ENCODE data around the gene COX7A2L. TPM values are rescaled to one million over a fixed set of nuclear protein-coding genes. Genes with fewer than 3 reads are reported as not detected.

The COX7A2L gene
- total RNA-seq, 2 donors from 2014 or later = 140 to 157 TPM

- Mint-ChIP-seq H3K9me3 (no peaks in the 10 kb centered on the region), H3K4me1 (ENCODE audit: low read depth) (peaks cover 25% of the 10 kb centered on the region), H3K27me3 (ENCODE audit: low read depth) (no peaks in the 10 kb centered on the region), H3K27ac (peak overlapping the region; percentile 77), H3K4me3 (no peak overlapping the region), H3K36me3 (ENCODE audit: insufficient read depth in 2 of 2) (peaks cover 4 to 25% of the 10 kb centered on the region in 2 donors)
- no peak for ATAC-seq (replicated peaks in 1 of 2)
- no peak for DNase-seq
Observed at GRCh38 chr2:42316910-42317309, 44.1 kb downstream of the COX7A2L start.

- no peak for DNase-seq
- H3K36me3 Mint-ChIP-seq (ENCODE audit: insufficient read depth in 2 of 2) = peaks cover 4 to 25% of the 10 kb centered on the region in 2 donors
Observed at GRCh38 chr2:42315844-42316470, 45.1 kb downstream of the COX7A2L start.

GRCh38 chr2:42314892-42315468 lies 46.0 kb downstream of the COX7A2L start:
- H3K4me3 Mint-ChIP-seq = no peak overlapping the region
- H3K36me3 Mint-ChIP-seq (ENCODE audit: insufficient read depth in 2 of 2) = peaks cover 4 to 20% of the 10 kb centered on the region in 2 donors
- ATAC-seq (replicated peaks in 1 of 2) (peak in 1 of 2 donors; percentile 48), DNase-seq (no peak)
- peak overlapping the region; percentile 93 for H3K27ac Mint-ChIP-seq
- H3K9me3 Mint-ChIP-seq = no peaks in the 10 kb centered on the region
- H3K4me1 Mint-ChIP-seq (ENCODE audit: low read depth) = peaks cover 25% of the 10 kb centered on the region
- H3K27me3 Mint-ChIP-seq (ENCODE audit: low read depth) = no peaks in the 10 kb centered on the region

More at GRCh38 chr2:42315844-42316470, 45.1 kb downstream of the COX7A2L start:
- Mint-ChIP-seq H3K9me3 (no peaks in the 10 kb centered on the region), H3K27ac (peak overlapping the region; percentile 77), H3K4me3 (no peak overlapping the region), H3K27me3 (ENCODE audit: low read depth) (no peaks in the 10 kb centered on the region), H3K4me1 (ENCODE audit: low read depth) (peaks cover 25% of the 10 kb centered on the region)
- ATAC-seq (replicated peaks in 1 of 2) = no peak

GRCh38 chr2:42312106-42312505 lies 48.9 kb downstream of the COX7A2L start:
- peaks cover 19% of the 10 kb centered on the region for H3K4me1 Mint-ChIP-seq (ENCODE audit: low read depth)
- H3K9me3 Mint-ChIP-seq = no peaks in the 10 kb centered on the region
- H3K27me3 Mint-ChIP-seq (ENCODE audit: low read depth) = no peaks in the 10 kb centered on the region
- no peak for DNase-seq
- peaks cover 2 to 12% of the 10 kb centered on the region in 2 donors for H3K36me3 Mint-ChIP-seq (ENCODE audit: insufficient read depth in 2 of 2)
- H3K4me3 Mint-ChIP-seq = no peak overlapping the region
- no peak for ATAC-seq (replicated peaks in 1 of 2)
- peak overlapping the region; percentile 33 for H3K27ac Mint-ChIP-seq

GRCh38 chr2:42310007-42310515 lies 51.0 kb downstream of the COX7A2L start:
- peaks cover 14% of the 10 kb centered on the region for H3K4me1 Mint-ChIP-seq (ENCODE audit: low read depth)
- no peak for DNase-seq
- no peak overlapping the region for H3K4me3 Mint-ChIP-seq
- no peak for ATAC-seq (replicated peaks in 1 of 2)
- no peaks in the 10 kb centered on the region for H3K27me3 Mint-ChIP-seq (ENCODE audit: low read depth)
- H3K27ac Mint-ChIP-seq = peak overlapping the region; percentile 81
- peaks cover 4 to 10% of the 10 kb centered on the region in 2 donors for H3K36me3 Mint-ChIP-seq (ENCODE audit: insufficient read depth in 2 of 2)
- H3K9me3 Mint-ChIP-seq = no peaks in the 10 kb centered on the region

- Mint-ChIP-seq H3K27me3 (ENCODE audit: low read depth) (no peaks in the 10 kb centered on the region), H3K4me3 (no peak overlapping the region), H3K36me3 (ENCODE audit: insufficient read depth in 2 of 2) (peaks cover 2 to 6% of the 10 kb centered on the region in 2 donors), H3K9me3 (no peaks in the 10 kb centered on the region), H3K27ac (peak overlapping the region; percentile 81), H3K4me1 (ENCODE audit: low read depth) (peaks cover 7% of the 10 kb centered on the region)
- DNase-seq (no peak), ATAC-seq (replicated peaks in 1 of 2) (peak in 1 of 2 donors; percentile 17)
Observed at GRCh38 chr2:42309366-42309765, 51.7 kb downstream of the COX7A2L start.

- Mint-ChIP-seq H3K9me3 (no peaks in the 10 kb centered on the region), H3K36me3 (ENCODE audit: insufficient read depth in 2 of 2) (peaks cover 4 to 13% of the 10 kb centered on the region in 2 donors), H3K4me3 (no peak overlapping the region), H3K4me1 (ENCODE audit: low read depth) (peaks cover 11% of the 10 kb centered on the region), H3K27ac (peak overlapping the region; percentile 47), H3K27me3 (ENCODE audit: low read depth) (no peaks in the 10 kb centered on the region)
- DNase-seq = no peak
- ATAC-seq (replicated peaks in 1 of 2) = no peak
Observed at GRCh38 chr2:42307180-42307579, 53.8 kb downstream of the COX7A2L start.

GRCh38 chr2:42304059-42304713 lies 56.8 kb downstream of the COX7A2L start:
- H3K4me1 Mint-ChIP-seq (ENCODE audit: low read depth) = peaks cover 18% of the 10 kb centered on the region
- peaks cover 10 to 27% of the 10 kb centered on the region in 2 donors for H3K36me3 Mint-ChIP-seq (ENCODE audit: insufficient read depth in 2 of 2)
- no peak overlapping the region for H3K4me3 Mint-ChIP-seq
- ATAC-seq (replicated peaks in 1 of 2) (no peak), DNase-seq (no peak)
- H3K27me3 Mint-ChIP-seq (ENCODE audit: low read depth) = no peaks in the 10 kb centered on the region
- H3K27ac Mint-ChIP-seq = no peak overlapping the region
- H3K9me3 Mint-ChIP-seq = no peaks in the 10 kb centered on the region

- Mint-ChIP-seq H3K27ac (no peak overlapping the region), H3K36me3 (ENCODE audit: insufficient read depth in 2 of 2) (peaks cover 10 to 30% of the 10 kb centered on the region in 2 donors), H3K27me3 (ENCODE audit: low read depth) (no peaks in the 10 kb centered on the region), H3K4me1 (ENCODE audit: low read depth) (peaks cover 27% of the 10 kb centered on the region), H3K4me3 (no peak overlapping the region), H3K9me3 (no peaks in the 10 kb centered on the region)
- no peak for DNase-seq
- ATAC-seq (replicated peaks in 1 of 2) = no peak
Observed at GRCh38 chr2:42303252-42303651, 57.8 kb downstream of the COX7A2L start.

- Mint-ChIP-seq H3K27ac (peak overlapping the region; percentile 71), H3K36me3 (ENCODE audit: insufficient read depth in 2 of 2) (peaks cover 15 to 40% of the 10 kb centered on the region in 2 donors)
Observed at GRCh38 chr2:42300527-42300926, 60.5 kb downstream of the COX7A2L start.

More at GRCh38 chr2:42300527-42300926, 60.5 kb downstream of the COX7A2L start:
- no peaks in the 10 kb centered on the region for H3K27me3 Mint-ChIP-seq (ENCODE audit: low read depth)
- peaks cover 43% of the 10 kb centered on the region for H3K4me1 Mint-ChIP-seq (ENCODE audit: low read depth)
- DNase-seq (no peak), ATAC-seq (replicated peaks in 1 of 2) (no peak)
- no peaks in the 10 kb centered on the region for H3K9me3 Mint-ChIP-seq
- no peak overlapping the region for H3K4me3 Mint-ChIP-seq

Other genes with a start within 250 kb of the COX7A2L start
- 10 to 100 TPM; 79.2 to 82.2 TPM for gene EML4, start 191.9 kb downstream of the COX7A2L start, total RNA-seq
- gene KCNG3, start 132.8 kb upstream of the COX7A2L start, total RNA-seq = under 1 TPM; 0.16 to 0.22 TPM
- 10 to 100 TPM; 36.7 to 47.3 TPM for gene MTA3, start 207.4 kb upstream of the COX7A2L start, total RNA-seq

Data from activated T-cell treated with anti-CD3 and anti-CD28 coated beads, Interleukin-2, amount 50 U/mL, for 72 hours (primary cell).